Measurements from ENCODE around the gene AP5Z1. TPM values are rescaled to one million over a fixed set of nuclear protein-coding genes. Genes with fewer than 3 reads are reported as not detected.

Gene AP5Z1
- total and polyA plus RNA-seq, 2 donors (not counting 1 experiment from before 2014, with no cell fraction given): 99.7 to 113 TPM

DNA sequence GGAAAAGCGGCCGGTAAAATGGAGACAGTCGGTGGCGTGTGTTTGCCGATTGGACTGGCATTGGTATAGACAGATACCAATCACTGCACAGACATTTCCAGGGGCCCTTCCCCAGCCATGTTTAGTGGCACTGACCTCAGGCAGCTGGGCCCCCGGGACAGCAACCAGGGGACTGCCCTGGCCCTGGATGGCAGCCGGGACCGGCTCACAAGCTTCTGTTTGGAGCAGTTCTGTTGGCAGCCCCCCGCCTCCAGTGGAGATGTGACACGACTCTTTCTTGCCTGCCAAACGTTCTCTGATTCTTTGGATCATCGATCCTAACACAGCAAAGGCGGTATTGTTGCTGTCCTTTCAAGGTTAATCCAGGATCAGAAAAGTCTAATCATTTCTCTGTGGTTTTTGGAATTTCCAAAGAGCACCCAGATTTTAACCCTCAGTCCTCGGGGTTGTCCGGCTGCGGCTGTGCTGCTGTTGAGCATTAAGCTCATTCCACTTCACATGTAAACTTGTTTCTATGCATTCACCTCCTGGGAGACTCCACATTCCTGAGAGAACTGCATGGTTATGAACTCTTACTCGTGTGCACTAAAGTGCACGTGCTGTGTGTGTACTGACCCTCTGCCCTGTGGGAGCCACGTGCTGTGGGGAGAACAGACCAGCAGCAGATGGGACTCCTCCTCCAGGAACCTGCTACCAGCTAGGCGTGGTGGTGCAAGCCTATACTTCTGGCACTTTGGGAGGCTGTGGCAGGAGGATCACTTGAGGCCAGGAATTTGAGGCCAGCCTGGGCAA lies 47.3 kb upstream of the AP5Z1 start:
- Histone ChIP-seq H3K27ac (ENCODE audit: low read length in 2 of 2) (no peak overlapping the region), H3K9me3 (ENCODE audit: control extremely low read depth in 1 of 3, control insufficient read depth in 2 of 3, insufficient read depth in 1 of 3, low read length in 2 of 3) (peaks cover 0 to 3% (median 0%) of the 10 kb centered on the region in 3 donors), H3K79me2 (ENCODE audit: control insufficient read depth, insufficient read depth, low read length) (peaks cover 96% of the 10 kb centered on the region), H3K36me3 (replicated peaks in 1 of 2; ENCODE audit: control extremely low read depth in 1 of 2, control insufficient read depth in 1 of 2, extremely low read depth in 1 of 2, insufficient read depth in 2 of 2, low read length in 1 of 2) (peaks cover 0 to 23% of the 10 kb centered on the region in 2 experiments), H3K4me2 (replicated peaks; ENCODE audit: low read depth, low read length, poor library complexity, severe bottlenecking) (no peak overlapping the region), H4K20me1 (ENCODE audit: control insufficient read depth, insufficient read depth, low read length, poor library complexity, severe bottlenecking) (peaks cover 78% of the 10 kb centered on the region), H2AFZ (ENCODE audit: insufficient read depth, low read depth, low read length, poor library complexity, severe bottlenecking) (no peak overlapping the region), H3K4me1 (ENCODE audit: control insufficient read depth in 2 of 2, insufficient read depth in 2 of 2, low read length in 2 of 2) (peaks cover 11 to 17% of the 10 kb centered on the region in 2 donors), H3K9ac (ENCODE audit: low read length) (no peak overlapping the region), H3K4me3 (ENCODE audit: control extremely low read depth in 1 of 5, extremely low read depth in 1 of 5, insufficient read depth in 1 of 5, low read depth in 2 of 5, low read length in 4 of 5) (no peak overlapping the region), H3K27me3 (replicated peaks in 1 of 4; ENCODE audit: control extremely low read depth in 1 of 4, control insufficient read depth in 3 of 4, insufficient read depth in 4 of 4, low read length in 3 of 4) (no peaks in the 10 kb centered on the region)
- H3K27me3 Mint-ChIP-seq: no peaks in the 10 kb centered on the region
- peak overlapping the region; percentile 41 for H3K27ac Mint-ChIP-seq
- H3K4me3 Mint-ChIP-seq: no peak overlapping the region
- CTCF ChIA-PET: no interaction called here
- H3K9me3 Mint-ChIP-seq (ENCODE audit: insufficient read depth): no peaks in the 10 kb centered on the region
- WGBS (ENCODE audit: insufficient coverage): 96% methylated on average over 19 of the region's 20 CpGs
- peaks cover 31% of the 10 kb centered on the region for H3K4me1 Mint-ChIP-seq
- intact Hi-C loops (cut with micrococcal nuclease): no loop called here
- ATAC-seq (ENCODE audit: low read depth) (no peak), DNase-seq (no peak)
- TF ChIP-seq, protein P1, sequence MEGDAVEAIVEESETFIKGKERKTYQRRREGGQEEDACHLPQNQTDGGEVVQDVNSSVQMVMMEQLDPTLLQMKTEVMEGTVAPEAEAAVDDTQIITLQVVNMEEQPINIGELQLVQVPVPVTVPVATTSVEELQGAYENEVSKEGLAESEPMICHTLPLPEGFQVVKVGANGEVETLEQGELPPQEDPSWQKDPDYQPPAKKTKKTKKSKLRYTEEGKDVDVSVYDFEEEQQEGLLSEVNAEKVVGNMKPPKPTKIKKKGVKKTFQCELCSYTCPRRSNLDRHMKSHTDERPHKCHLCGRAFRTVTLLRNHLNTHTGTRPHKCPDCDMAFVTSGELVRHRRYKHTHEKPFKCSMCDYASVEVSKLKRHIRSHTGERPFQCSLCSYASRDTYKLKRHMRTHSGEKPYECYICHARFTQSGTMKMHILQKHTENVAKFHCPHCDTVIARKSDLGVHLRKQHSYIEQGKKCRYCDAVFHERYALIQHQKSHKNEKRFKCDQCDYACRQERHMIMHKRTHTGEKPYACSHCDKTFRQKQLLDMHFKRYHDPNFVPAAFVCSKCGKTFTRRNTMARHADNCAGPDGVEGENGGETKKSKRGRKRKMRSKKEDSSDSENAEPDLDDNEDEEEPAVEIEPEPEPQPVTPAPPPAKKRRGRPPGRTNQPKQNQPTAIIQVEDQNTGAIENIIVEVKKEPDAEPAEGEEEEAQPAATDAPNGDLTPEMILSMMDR (IDR thresholded peaks at IDR 0.05): no peak
- TF ChIP-seq EZH2 (IDR thresholded peaks at IDR 0.05; ENCODE audit: borderline replicate concordance, insufficient read depth, low read depth, low read length, poor library complexity, severe bottlenecking): no peak
- POLR2A ChIA-PET: interaction anchor here (0.7 kb wide), 1 partner anchor 8 kb away, joined by 7 read pairs; no protein-coding TSS in a partner anchor

DNA sequence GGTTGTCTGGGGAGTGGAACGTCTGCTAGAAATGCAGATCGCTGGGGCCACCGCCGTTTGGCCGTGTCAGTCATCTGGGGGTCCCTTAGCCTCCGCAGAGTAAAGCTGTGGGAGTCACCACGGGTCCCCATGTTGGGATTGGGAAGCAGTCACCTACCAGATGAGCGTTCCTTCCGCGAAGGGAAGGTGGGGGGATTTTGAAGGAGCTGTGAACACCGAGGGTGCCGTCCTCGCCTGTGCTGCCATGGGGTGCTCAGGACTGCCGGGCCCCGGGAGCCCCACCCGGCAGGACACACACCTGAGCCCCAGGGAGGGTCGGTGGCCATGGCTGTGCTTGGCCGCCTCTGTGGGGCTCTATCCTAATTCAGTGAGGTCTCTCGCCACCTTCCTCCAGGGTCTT lies 46.2 kb upstream of the AP5Z1 start:
- peaks cover 96% of the 10 kb centered on the region for H3K79me2 ChIP-seq (ENCODE audit: control insufficient read depth, insufficient read depth, low read length)
- POLR2A ChIA-PET: no interaction called here
- H3K27ac Mint-ChIP-seq: no peak overlapping the region
- no peak overlapping the region for H2AFZ ChIP-seq (ENCODE audit: insufficient read depth, low read depth, low read length, poor library complexity, severe bottlenecking)
- no peak overlapping the region for H3K9ac ChIP-seq (ENCODE audit: low read length)
- H3K9me3 ChIP-seq (ENCODE audit: control extremely low read depth in 1 of 3, control insufficient read depth in 2 of 3, insufficient read depth in 1 of 3, low read length in 2 of 3): peaks cover 0 to 3% (median 0%) of the 10 kb centered on the region in 3 donors
- H3K27ac ChIP-seq (ENCODE audit: low read length in 2 of 2): no peak overlapping the region
- no peak overlapping the region for H3K4me3 ChIP-seq (ENCODE audit: control extremely low read depth in 1 of 5, extremely low read depth in 1 of 5, insufficient read depth in 1 of 5, low read depth in 2 of 5, low read length in 4 of 5)
- WGBS (ENCODE audit: insufficient coverage): 91% methylated on average over 15 of the region's 19 CpGs
- intact Hi-C loops (cut with micrococcal nuclease): no loop called here
- no peaks in the 10 kb centered on the region for H3K27me3 ChIP-seq (replicated peaks in 1 of 4; ENCODE audit: control extremely low read depth in 1 of 4, control insufficient read depth in 3 of 4, insufficient read depth in 4 of 4, low read length in 3 of 4)
- DNase-seq (no peak), ATAC-seq (ENCODE audit: low read depth) (no peak)
- CTCF ChIA-PET: no interaction called here
- H3K27me3 Mint-ChIP-seq: no peaks in the 10 kb centered on the region
- H4K20me1 ChIP-seq (ENCODE audit: control insufficient read depth, insufficient read depth, low read length, poor library complexity, severe bottlenecking): peaks cover 79% of the 10 kb centered on the region
- peaks cover 10 to 26% of the 10 kb centered on the region in 2 donors for H3K4me1 ChIP-seq (ENCODE audit: control insufficient read depth in 2 of 2, insufficient read depth in 2 of 2, low read length in 2 of 2)
- H3K4me3 Mint-ChIP-seq: no peak overlapping the region
- no peaks in the 10 kb centered on the region for H3K9me3 Mint-ChIP-seq (ENCODE audit: insufficient read depth)
- peaks cover 0 to 29% of the 10 kb centered on the region in 2 experiments for H3K36me3 ChIP-seq (replicated peaks in 1 of 2; ENCODE audit: control extremely low read depth in 1 of 2, control insufficient read depth in 1 of 2, extremely low read depth in 1 of 2, insufficient read depth in 2 of 2, low read length in 1 of 2)
- TF ChIP-seq, protein P1 (IDR thresholded peaks at IDR 0.05): no peak
- TF ChIP-seq EZH2 (IDR thresholded peaks at IDR 0.05; ENCODE audit: borderline replicate concordance, insufficient read depth, low read depth, low read length, poor library complexity, severe bottlenecking): no peak
- no peak overlapping the region for H3K4me2 ChIP-seq (replicated peaks; ENCODE audit: low read depth, low read length, poor library complexity, severe bottlenecking)
- H3K4me1 Mint-ChIP-seq: peaks cover 32% of the 10 kb centered on the region

Data from B cell (primary cell).